ENCODE data around the gene NDUFB10.
A peak's percentile ranks its signal among the peaks of the same experiment; 100 is the strongest.

NDUFB10 gene

GRCh38 chr16:1973461-1974156, 14.3 kb downstream of the NDUFB10 start:
- no peak for DNase-seq

DNA sequence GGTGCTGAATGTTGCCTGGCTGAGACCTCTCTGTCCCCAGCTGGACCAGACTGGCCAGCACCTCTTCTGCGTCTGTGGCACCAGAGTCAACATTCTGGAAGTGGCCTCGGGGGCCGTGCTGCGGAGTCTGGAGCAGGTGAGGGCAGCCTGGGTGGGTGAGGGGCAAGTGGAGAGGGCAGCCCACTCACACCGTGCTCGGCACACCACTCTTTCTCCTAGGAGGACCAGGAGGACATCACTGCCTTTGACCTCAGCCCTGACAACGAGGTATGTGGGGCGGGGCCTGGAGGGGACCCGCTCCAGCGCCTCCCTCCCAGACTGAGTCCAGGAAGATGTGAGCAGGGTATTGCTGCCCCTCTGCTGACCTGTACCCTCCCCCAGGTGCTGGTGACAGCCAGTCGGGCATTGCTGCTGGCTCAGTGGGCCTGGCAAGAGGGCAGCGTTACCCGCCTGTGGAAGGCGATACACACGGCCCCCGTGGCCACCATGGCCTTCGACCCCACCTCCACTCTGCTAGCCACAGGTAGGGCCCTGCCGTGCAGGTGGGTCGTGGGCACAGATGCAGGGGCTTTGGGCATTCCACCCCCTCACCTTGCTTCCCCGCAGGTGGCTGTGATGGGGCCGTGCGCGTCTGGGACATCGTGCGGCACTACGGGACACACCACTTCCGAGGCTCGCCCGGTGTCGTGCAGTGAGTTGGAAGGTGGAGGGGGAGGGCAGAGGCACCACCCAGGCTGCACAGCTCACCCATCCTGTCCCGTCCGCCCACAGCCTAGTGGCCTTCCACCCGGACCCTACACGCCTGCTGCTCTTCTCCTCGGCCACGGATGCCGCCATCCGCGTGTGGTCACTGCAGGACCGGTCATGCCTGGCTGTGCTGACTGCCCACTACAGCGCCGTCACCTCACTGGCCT, 15.1 kb downstream of the NDUFB10 start:
- no peak for DNase-seq

GRCh38 chr16:1975432-1976215, 16.3 kb downstream of the NDUFB10 start:
- no peak for DNase-seq

DNA sequence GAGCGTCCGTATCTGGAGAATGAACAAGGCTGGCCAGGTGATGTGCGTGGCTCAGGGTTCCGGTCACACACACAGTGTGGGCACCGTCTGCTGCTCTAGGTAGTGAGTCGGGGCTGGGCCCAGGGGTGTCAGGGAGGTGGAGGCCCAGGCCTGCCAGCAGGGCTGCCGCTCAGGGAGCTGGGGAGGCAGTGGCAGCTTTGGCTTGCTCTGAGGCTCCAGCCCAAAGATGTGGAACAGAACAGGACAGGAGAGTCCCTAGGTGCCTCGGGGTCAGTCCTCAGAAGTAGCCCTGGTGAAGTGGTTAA, 16.8 kb downstream of the NDUFB10 start:
- no peak for DNase-seq

- DNase-seq, result no peak
Measured at GRCh38 chr16:1976951-1977874, 17.9 kb downstream of the NDUFB10 start.

DNA sequence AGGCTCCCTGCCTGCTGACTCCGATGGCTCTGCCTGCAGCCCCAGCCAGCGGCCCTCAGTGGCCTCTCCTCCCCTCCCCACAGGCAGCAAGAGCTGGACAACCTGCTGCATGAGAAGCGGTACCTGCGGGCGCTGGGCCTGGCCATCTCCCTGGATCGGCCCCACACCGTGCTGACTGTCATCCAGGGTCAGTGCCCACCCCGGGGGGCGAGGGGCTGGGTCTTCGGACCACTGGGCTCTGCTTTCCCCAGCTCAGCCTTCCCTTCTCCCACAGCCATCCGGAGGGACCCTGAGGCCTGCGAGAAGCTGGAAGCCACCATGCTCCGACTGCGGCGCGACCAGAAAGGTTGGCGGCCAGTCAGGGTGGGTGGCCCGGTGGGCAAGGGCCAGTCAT, 18.5 kb downstream of the NDUFB10 start:
- no peak for DNase-seq

GRCh38 chr16:1978476-1979120, 19.3 kb downstream of the NDUFB10 start:
- DNase-seq, result no peak

DNA sequence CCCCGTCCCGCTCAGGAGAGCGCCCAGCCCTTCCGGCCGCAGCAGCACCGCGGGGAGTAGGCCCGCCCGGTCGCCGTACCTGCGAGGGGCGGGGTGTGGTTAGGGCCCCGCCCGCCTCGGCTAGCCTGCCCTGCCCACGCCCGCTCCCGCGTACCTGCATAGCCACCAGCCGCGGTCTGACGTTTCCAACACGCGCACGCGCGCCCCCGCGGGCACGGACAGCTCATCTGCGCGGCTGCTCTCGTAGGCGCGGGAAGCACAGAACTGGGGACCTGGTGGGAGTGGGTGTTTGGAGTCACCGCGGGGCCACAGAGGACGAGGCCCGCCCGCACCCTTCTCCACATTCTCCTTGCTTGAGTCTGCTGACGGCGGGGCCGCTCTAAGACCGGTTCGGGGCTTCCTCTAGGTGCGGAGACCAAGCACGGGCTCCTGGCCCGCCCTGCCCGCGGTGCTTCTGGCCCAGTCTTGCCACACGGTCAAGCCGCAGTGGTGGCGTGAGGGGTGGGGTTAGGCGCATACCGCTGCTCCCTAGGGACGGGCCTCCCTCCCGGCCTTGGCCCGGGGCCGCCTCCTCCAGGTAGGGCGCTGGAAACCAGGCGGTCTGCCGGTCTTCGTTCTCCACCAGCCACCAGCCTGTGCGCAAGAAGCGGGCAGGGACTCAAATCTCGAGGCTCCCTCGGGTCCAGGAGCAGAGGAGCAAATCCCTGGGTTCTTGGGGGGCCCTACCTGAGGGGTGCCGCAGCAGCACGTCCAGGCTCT, 20.1 kb downstream of the NDUFB10 start:
- no peak for DNase-seq

DNA sequence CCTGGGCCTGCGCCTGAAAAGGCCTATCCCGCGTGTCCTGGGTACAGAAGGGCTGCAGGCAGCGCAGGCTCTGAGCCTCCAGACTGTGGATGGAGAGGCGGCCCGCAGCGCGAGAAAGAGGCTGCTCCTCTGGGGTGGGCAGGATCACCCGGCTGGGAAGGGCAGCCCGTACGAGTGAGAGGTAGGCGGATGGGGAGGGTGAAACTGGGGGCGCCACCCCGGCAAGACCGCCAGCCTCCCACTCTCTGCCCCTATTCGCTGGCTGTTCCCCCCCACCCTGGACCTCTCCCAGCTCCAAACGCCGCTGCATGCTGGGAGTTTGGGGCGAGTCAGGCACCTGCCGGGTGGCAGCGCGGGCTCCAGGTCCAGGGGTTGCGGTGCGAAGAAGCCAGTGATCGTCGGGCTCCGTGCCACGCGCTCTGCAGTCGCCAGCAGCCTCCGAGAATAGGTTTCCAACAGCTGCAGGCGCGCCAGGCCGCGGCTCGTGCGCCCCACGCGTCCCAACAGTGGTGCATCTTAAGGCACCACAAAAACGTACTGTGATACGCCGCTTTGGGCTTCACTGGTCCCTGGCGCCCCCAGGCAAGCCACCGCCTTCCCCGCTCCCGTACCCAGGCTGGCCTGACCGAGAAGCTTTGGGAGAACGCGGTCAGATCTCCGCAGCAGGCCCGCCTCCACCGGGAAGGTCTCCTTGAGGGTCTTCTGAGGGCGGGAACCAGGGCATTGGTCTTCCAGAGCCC, 20.9 kb downstream of the NDUFB10 start:
- DNase-seq, result no peak

DNA sequence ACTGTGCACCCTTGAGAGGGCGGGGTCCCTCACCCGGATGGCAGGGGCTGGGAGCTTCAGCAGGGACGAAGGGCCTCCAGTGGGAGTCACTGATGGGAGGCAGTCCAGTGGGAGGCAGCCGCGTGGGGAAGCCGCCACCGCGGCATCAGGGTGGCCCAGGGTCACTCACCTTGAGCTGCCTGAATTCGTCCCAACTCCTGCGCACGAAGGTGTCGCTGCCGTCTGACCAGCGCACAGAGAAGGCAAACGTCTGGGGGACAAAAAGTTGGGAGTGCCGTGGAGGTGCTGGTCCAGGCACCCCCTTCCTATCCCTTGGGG, 21.4 kb downstream of the NDUFB10 start:
- no peak for DNase-seq

GRCh38 chr16:1981398-1981836, 22.1 kb downstream of the NDUFB10 start, which contains the start of gene NOXO1:
NOXO1 (minus strand) TSS chr16:1981469; CDS start chr16:1981179, 290 bp downstream.
- DNase-seq, result no peak

GRCh38 chr16:1982013-1982433, 22.7 kb downstream of the NDUFB10 start:
- no peak for DNase-seq

DNA sequence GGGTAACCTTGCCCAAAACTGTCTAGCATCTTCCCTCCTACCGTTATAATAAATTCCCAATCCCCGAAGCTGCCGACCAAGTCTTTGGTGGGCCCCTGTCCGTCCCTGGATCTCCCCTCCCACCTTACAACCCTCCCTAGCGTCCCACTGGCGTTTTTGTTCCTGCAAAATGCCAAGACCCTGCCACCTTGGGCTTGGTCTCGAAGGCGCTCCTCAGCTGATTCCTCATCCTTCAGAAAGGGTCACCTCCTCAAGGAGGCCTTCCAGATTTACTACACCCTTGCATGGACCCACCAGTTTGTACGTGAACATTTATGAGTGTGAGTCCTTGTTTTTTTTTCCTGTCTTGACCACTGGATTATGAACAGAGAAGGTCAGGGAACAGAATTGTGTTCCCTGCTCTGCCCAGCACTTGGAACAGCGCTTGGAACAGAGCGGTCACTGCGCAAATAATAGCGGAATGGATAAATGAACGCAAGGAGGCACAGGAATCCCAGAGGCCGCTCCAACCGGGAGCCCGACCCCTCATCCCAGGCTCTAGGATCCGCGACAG, 23.7 kb downstream of the NDUFB10 start:
- DNase-seq, result no peak

GRCh38 chr16:1983544-1984346, 24.4 kb downstream of the NDUFB10 start, which contains the start of gene GFER:
GFER (plus strand) TSS chr16:1984193; CDS start chr16:1984219, 26 bp downstream.
- peak; percentile 67 for DNase-seq

DNA sequence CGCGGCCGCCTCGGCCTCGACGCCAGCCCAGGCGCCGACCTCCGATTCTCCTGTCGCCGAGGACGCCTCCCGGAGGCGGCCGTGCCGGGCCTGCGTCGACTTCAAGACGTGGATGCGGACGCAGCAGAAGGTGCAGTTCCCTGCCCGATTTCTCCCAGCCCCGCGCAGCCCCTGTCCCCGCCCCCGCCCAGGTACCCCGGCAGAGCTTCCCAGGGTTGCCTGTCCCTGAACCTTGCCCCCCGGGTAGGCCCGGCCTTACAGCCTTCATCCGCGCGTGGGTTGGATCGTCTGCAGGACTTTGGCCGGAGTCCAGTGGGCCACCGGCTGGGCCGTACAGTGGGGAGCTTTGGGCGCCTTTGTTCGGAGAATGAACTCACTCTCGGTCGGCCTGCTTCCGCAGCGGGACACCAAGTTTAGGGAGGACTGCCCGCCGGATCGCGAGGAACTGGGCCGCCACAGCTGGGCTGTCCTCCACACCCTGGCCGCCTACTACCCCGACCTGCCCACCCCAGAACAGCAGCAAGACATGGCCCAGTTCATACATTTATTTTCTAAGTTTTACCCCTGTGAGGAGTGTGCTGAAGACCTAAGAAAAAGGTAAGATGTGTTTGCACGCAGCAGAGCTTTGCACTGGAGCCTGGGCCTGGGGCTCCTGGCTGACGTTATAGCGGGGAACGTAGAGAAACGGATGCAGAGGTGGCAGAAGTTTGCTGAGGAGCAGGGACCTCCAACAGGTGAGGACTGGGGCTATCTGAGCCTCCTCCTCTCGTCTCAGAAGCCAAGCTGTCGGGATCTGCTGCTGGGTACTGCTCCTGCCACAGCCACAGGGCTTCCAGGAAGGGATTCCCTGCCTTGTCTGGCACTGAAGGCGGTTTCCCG, 25.2 kb downstream of the NDUFB10 start:
- no peak for DNase-seq

- DNase-seq, result no peak
Measured at GRCh38 chr16:1985466-1986150, 26.3 kb downstream of the NDUFB10 start.

DNA sequence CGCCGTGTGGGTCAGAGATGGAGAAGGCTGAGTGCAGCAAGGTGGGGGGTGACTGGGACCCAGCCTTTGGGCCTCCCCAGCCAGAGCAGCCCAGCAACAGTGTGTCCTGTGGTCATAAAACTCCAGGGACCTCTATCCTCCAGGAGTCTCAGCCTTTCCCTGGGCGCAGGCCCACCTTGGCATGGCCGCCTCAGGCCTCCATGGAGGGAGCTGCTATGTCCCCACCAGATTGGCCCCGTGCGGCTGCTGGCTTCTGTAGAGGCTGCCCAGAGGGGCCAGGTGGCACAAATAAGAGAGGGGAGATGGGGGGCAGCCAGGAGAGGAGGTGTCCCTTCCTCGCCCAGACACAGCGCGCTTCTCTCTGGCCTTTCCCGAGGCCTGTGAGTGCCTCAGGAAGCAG, 27.9 kb downstream of the NDUFB10 start:
- DNase-seq, result no peak

Data from GF-D8 (cell line).